22Rv1 (cell line): ENCODE measurements around the gene SALL2.

Source experiments
- H3K27ac ChIP-seq: fragments of 450-650 bp; 2 replicates; pipeline ENCODE4 v1.5.1; 2017
- CTCF ChIP-seq: fragments of 450-650 bp; IDR thresholded peaks from 2 replicates; pipeline ENCODE4 v1.5.1; 2017; ENCODE audit warnings: mild to moderate bottlenecking
- ZFX ChIP-seq: fragments of 450-650 bp; IDR thresholded peaks from 2 replicates; pipeline ENCODE4 v1.6.1; 2017; ENCODE audit warnings: antibody characterized with exemption, borderline replicate concordance

The SALL2 gene

DNA sequence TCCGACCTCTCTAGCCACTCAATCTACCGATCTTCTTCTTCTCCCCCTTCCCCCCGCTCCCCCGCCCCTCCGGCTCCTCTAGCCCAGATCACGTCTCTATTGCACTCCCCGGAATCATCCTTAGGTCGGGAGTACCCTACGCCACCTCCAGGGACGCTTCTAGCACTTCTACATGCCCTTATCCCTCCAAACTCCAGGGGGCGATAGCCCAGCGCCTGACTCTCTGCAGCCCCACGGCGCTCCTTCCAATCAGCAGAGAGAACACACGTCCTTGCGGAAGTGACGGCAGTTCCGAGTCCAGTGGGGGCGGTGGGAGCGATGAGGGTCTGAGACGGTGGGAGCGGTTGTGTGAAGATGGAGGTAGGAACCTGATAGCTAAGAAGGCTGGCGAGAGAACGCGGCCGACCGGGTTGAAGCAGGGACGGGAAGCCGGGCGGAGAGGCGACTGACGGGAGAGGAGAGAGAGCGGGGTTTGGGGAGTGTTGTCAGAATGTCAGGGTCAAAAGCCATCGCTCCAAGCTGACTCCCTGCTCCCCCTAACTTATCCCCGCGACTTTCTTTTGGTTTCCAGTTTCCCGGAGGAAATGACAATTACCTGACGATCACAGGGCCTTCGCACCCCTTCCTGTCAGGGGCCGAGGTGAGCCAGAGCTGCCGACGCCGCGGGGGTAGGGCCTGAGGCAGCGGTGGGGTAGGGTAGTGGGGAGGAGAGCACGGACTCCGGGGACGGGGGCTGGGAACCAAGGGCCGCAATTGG, 49.0 kb downstream of the SALL2 start, which contains the start of the genes RAB2B and TOX4:
Gene RAB2B (minus strand): TSS at position 35 of the 757 bp plus-strand sequence. CDS start 87 bp downstream, outside the sequence.
Gene TOX4 (plus strand): TSS at position 271 of the 757 bp plus-strand sequence. CDS start 84 bp downstream, at position 355.
- H3K27ac ChIP-seq: peak within 1 kb of the TSS; percentile 85
- TF ChIP-seq CTCF (peak; percentile 99), ZFX (no peak)

DNA sequence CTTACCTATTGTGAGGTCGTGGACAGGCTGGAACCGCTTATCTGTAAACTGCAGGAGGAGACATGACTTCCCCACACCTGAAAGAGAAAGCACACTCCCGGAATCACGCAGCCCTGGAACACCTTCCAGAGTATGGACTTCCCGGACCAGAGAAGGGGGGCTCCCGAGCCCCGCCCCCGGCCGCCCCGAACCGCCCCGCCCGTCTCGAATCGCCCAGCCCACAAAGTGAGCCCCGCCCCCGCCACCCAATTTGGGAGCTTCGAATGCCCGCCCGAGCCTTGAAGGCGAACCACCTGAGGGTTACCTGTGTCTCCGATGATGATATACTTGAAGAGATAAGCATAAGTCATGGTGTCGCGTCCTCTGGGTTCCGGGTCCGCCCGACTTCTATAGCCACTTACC, 49.6 kb downstream of the SALL2 start:
- H3K27ac ChIP-seq: peak overlapping the region; percentile 85
- TF ChIP-seq CTCF (0 out of 2 replicates have a peak, but pooled peaks have one; percentile 17), ZFX (no peak)

DNA sequence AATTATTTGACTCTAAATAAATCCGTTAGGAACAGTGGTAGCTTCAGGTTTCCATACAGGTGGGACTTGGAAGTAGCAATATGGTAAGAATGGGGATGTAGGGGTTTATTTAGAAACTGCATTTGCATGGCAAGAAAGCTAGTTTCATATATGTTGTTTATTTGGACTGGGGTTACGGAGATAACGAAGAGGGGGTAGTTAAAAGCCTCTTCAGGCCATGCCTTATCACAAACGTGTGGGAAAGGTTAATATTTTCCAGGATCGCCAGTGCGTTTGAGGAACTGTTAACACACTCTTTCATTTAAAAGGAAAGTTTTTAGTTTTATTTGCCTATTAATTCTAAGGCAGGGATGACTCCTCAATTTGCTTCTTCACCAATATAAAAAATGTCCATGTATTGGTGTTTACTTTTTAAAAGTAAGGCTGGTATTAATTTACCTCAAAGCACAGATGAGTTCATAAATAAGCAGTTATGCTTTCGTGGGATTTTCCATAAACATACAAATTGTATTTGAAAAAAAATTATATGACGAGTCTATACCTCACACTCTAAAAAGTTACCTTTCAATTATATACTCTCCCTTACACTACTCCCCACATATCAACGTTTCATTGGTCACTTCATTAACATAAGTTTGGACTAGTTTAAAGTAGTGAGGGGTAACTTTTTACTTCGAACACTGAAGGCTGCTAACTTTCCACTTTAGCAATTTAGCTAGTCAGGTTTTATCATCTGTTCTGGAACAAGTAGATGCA, 50.2 kb downstream of the SALL2 start:
- peak overlapping the region; percentile 85 for H3K27ac ChIP-seq
- no peak for TF ChIP-seq CTCF
- TF ChIP-seq ZFX: no peak
